ENCODE measurements around the gene PPFIA1.

Gene PPFIA1

GRCh38 chr11:70419307-70420007 is 149.0 kb downstream of the PPFIA1 start:
- DNase-seq: no peak

DNA sequence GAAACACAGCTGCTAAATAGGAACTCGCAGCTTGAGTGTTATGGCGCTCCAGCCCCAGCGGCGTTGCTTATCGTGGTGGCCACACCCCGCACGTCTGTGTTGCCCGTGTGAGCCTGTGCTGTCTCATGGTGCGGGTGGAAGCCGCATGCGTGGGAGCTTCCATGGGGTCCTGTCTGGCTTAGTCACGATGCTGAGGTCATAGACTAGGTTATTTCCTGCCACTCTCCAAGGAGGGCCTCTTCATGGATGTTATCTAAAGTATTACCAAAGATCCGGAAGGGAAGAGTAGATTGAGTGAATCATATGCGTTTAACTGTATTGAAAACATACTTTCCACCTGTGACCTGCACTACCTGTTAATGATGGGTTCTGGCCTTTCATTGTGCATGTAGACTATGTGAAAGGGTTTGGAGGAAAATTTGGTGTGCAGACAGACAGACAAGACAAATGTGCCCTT is 149.5 kb downstream of the PPFIA1 start:
- no peak for DNase-seq

DNA sequence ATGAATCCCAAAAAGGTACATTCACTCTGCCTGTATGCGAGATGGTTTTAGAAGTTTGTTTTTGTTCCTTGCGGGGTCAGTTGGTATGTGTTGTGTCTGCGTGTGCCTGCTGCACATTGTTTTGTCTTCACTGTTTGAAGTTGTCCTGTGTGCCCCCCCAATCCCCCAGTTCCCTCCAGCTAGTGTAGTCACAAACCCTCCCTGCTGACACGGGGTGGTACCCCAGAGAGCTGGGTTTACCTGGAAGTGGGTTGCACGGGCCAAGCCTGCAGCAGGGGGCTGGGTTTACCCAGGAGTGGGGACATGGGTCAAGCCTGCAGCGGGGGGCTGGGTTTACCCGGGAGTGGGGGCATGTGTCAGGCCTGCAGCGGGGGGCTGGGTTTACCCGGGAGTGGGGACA is 150.0 kb downstream of the PPFIA1 start:
- no peak for DNase-seq

GRCh38 chr11:70421123-70421522 is 150.6 kb downstream of the PPFIA1 start:
- no peak for DNase-seq

DNA sequence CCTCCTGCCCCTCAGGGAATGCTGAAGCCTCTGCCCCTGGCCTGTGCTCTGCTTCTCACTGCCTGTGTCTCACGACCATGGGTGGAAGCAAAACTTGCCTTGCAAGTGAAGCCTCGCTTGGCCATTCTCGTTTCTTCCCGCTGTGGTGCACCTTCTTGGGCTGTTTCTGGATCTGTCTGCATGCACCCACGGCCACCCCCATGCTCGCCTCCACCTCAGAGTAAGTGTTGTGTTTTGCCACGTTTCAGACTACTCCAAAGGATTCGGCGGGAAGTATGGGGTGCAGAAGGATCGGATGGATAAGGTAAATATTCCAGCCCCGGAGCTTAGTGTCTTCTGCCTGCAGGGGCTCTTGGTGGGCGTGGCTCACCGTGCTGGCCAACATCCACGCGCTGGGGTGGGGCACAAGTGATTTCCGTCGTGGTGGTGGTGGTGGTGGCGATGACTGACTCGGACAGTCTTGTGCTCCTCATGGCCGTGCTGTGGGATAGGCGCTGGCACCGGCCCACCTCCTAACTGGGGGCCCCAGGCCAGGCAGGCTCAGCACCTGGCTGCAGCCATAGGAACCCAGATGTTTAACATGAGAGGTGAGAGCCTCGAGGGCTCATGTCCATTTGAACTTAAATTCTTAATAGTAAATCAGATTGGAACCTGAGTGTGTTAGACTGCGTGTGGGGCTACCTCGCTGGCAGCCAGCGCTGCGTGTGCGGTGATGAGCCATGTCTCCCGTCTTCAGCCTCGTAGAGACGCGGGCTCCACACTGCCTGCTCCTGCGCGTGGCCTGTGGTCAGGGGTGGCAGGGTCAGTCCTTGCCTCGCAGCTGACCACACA is 152.4 kb downstream of the PPFIA1 start:
- DNase-seq: no peak

- no peak for DNase-seq
These were observed 153.3 kb downstream of the PPFIA1 start for GRCh38 chr11:70423523-70424505.

GRCh38 chr11:70424765-70425344 is 154.4 kb downstream of the PPFIA1 start:
- peak; percentile 37 for DNase-seq

- DNase-seq: no peak
These were observed 156.9 kb downstream of the PPFIA1 start for GRCh38 chr11:70427436-70427835.

- DNase-seq: no peak
These were observed 158.4 kb downstream of the PPFIA1 start for GRCh38 chr11:70428701-70429427.

- DNase-seq: no peak
These were observed 158.9 kb downstream of the PPFIA1 start for GRCh38 chr11:70429428-70429705.

DNA sequence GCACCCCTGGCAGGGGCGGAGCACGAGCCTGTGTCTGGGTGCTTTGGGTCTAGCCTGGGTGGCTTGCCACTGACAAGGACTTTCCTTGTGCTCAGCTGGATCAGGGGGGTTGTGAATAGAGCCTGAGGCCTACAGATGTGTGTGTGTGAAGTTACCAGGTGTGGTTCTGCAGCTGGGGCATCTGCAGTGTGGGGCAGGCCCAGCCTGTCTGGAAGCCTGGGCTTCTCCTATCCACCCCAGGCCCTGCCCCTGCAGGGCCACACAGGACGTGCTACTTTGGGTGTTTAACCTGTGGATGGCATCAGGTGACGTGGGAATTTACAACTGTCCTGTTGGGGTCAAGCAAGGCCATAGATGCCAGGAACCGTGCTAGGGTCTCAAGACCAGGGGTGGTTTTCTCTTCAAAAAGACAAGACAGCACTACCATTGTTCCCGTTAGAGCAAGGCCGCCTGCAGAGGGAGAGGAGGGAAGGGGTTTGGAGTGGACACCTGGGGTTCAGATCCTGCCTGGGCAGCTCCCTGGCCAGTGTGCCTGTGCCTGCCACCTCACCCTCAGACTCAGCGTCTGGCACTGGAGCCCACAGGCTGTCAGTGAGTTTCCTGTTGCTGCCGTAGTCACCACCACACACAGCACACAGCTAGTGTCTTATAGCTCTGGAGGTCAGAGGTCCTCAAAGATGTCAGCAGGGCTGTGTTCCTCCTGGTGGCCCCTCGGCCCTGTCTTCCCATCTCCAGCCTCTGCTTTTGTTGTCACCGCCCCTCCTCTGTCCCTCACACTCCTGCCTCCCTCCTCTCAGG is 159.4 kb downstream of the PPFIA1 start:
- DNase-seq: no peak

DNA sequence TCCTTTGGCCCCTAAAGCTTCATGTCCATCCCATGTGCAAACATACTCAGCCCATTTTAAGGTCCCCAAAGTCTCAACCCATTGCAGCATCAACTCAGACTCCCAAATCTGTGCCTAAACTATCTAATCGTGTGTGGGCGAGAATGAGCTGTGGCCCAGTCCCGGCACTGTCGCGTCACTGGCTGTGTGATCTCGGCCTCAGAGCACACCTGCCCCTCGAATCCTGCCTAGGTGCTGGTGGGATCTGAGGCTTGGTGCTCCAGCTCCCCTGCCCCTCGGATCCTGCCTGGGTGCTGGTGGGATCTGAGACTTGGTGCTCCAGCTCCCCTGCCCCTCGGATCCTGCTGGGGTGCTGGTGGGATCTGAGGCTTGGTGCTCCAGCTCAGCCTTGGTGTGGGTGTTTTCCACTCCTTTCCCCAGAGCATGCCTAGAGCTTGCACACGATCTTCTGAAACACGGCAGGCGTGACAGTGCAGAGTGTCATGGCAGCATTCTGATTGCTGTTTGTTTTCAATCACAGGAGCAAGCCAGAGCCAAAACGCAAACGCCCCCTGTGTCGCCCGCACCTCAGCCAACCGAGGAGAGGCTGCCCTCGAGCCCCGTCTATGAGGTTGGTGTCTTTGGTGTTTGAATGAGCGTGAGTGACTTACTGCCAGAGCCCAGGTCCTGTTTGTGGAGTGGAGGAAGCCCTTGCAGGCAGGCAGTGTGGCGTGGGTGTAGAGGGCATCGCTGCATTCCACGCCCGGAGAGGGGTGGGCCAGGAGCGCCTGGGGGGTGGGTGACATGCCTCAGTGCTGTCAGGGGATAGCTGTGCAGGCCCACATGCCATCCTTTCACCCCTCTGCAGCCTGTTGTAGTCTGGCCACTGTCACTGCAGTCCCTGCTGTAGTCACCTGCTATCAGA is 160.4 kb downstream of the PPFIA1 start:
- DNase-seq: no peak

GRCh38 chr11:70431611-70432010 is 161.1 kb downstream of the PPFIA1 start:
- DNase-seq: no peak

- no peak for DNase-seq
These were observed 161.6 kb downstream of the PPFIA1 start for GRCh38 chr11:70432065-70432464.

DNA sequence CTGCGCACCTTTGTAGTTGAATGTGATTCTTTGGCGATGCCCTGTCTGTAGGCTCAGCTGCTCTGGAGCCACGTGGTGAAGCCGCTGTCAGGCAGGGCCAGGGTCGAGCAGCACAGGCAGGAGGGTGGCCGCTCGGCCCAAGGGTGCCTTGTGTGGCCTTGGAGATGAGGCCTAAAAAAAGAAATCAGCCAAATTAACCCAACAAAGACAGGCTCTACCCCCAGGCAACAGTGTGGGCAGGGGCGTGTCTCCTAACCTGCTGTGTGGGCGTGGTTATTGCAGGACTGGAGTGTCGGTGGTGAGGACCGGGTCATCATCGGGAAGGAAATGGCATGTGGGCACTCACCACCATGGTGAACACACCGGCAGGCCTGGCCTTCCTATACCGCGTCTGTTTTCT is 162.1 kb downstream of the PPFIA1 start:
- DNase-seq: no peak

DNA sequence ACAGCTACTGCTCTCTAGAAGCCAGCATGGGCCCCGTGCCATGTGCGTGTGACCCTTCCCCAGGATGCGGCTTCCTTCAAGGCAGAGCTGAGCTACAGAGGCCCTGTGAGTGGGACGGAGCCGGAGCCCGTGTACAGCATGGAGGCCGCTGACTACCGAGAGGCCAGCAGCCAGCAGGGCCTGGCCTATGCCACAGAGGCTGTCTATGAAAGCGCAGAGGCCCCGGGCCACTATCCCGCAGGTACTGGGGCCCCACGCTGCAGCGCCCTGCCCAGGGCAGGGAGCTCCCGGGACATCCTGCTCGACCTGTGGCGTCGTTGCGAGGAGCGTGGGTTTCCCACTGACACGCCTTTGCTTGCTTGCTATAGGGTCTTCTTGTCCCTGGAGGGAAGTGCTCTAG is 162.5 kb downstream of the PPFIA1 start:
- DNase-seq: no peak

- no peak for DNase-seq
These were observed 163.0 kb downstream of the PPFIA1 start for GRCh38 chr11:70433526-70433925.
